GM19023 (cell line): Measurements from ENCODE around the gene OR52D1.

Experiments used
- ATAC-seq: cut with Tn5 transposase; IDR thresholded peaks from one replicate; pipeline ENCODE4 v1.9.1; 2021; ENCODE audit warnings: mild to moderate bottlenecking, moderate library complexity; ENCODE audit not compliant: unreplicated experiment

The OR52D1 gene

DNA sequence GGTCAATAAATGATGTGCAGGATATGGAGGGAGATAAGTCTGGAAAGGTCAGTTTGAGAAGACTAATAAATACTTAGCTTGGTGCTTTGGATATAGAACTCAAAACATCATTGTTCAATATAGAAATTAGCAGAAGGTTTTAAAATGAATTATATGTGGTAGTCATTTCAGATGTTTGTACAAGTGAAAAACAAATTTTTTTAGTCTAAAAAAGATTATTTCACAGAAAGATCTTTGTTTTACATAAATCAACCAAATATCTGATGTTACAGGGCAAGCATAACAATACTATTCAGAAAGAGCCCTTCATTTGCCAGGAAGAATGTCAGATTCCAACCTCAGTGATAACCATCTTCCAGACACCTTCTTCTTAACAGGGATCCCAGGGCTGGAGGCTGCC, at the start of gene OR52D1:
TSS of gene OR52D1 (plus strand) at position 301 of the 400 bp plus-strand sequence. CDS start at position 323, 22 bp downstream.
- no peak for ATAC-seq

DNA sequence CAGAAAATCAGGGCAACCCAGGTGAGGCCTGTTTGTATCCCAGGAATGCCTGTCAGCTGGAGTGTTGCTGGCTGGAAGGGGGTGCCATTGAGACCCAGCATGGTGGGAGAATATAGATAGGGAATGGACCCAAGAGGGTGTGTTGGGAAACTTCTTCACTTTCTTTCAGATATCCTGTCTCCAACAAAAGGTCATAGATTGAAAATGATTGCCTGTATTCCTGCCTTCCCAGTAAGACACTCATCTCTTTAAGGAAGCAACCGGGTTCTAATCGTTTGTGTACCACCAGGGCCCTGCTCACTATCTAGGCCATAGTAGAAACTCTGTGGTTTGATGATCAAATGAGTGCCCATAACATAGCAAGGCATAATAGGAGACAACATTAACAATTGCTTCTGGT, 47.1 kb upstream of the OR52D1 start, which contains the start of gene OR51I1:
TSS of gene OR51I1 (minus strand) at position 101 of the 400 bp plus-strand sequence. CDS start at position 101, 0 bp downstream.
- ATAC-seq: no peak

DNA sequence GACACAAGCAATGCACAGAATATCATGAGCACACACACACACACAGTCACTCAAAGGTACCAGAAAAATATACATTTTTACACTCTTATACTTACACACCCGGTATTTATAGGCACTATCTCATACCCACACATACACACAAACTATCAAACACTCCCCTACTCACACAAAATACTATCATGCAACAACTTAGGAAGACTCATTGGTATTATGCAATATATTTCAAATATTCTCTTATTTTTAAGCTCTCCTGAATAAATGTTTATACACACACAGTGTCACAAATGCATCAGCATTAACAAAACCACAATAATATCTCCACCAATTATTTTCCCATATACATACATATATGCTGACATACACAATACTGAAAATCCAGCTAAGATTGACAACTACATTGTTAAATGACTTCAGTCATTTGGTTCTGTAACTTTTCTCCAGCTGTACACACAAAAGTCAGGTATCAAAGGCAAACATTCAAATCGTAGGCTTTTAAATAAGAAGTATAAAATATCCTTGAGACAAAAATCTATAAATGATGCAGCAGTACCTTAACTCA, 44.6 kb upstream of the OR52D1 start:
- ATAC-seq: no peak

DNA sequence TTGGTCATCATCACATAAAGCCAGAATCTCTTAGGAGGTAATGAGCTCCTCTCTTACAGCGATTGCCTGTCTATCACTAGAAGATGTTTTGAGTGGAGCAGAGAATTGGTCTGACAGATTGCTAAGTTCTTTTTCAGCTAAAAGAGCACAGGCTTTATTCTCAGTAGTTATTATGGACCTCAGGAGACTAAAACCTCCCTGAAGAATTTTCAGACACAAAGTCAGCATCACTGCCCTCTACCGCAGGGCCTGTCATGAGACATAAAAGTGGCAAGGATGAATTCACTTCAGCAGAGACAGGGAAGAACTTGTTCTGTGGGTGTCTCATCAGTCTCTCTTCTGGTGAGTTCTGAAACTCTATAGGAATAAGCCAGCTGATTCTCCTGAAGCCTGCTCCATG, 39.5 kb upstream of the OR52D1 start, which contains the start of gene OR51I2:
TSS of gene OR51I2 (plus strand) at position 301 of the 400 bp plus-strand sequence. CDS start 4,166 bp downstream, outside the sequence.
- ATAC-seq: no peak

DNA sequence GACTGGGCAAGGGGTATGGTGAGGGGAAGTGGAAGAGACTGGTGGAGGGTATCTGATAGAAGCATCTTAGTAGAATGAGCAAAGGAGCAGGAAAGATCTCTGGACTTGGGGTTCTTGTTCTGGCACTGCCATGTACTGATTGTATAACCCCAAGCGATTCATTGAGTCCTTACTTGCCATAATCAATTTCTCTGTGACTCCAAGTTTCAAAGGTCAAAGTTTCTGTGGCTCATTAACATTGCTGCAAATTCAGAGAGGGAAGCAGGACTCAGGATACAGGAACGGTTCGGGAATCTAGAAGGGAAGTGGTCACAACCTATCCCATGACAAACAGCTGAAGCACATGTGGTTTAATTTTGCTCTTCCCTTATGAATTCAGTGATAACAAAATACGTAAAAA, 39.1 kb upstream of the OR52D1 start:
- ATAC-seq: no peak

DNA sequence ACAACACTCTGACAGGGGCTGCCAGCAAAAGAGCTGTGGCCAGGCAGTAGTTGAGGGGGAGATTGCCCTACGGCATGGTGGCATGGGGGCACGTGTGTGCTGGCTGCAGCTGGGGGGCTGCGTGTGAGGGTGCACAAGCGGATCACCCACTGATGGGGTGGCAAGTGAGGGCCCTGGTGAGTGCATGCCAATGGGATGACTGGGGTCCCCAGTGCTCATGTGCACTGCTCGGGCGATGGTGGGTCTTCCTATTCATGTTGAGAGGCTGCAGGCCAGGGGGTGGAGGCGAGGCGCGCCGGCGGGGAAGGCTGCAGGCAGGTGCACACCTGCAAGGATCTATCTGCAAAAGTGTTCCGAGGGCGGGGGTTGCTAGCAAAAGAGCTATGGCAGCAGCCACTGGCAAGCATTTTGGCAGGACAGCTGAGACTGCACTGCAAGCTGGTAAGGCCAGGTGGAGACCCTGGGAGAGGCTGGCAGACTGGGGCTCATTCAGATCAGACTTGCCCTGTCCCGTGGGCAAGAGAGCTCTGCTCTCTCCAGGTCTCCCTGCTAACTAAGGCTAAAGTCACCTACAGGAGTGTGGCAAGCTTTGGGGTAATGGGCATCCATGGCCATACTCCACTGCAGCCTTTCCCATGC, 27.4 kb upstream of the OR52D1 start:
- ATAC-seq: no peak

DNA sequence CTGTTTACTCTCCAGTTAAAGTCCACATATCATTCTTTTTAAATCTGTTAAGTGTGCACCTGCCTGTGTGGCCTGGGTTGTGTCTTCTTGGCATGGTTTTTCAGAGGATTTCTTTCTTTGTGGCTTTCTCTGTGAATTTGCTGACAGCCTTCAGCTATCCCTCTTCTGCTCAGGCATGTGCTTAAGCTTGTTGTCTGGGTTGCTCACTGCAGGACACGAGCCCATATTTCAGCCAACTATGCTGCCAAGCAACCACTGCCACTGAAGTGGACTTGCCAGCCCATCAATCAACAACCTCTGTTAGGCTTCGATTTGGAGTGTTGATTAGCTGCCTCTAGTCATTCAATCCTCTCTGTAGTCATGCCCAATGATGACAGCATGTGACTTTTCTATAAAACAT, 21.0 kb upstream of the OR52D1 start:
- no peak for ATAC-seq

DNA sequence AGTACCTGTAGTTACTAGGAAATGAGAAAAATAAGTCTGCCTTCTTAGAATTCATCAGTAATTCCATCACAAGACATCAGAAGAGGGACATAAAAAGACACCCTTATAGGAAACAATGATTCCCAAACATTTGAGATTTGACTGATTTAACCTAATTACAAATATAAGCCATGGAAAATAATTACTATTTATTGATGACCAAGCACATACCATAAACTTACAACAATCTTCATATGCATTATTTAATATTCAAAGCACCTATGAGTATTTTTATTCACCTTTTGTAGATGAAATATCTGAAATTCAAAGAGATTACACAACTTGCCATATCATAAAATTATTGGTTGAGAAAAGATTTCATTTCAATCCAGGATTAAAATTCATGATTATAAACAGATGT, 14.6 kb upstream of the OR52D1 start:
- ATAC-seq: no peak

DNA sequence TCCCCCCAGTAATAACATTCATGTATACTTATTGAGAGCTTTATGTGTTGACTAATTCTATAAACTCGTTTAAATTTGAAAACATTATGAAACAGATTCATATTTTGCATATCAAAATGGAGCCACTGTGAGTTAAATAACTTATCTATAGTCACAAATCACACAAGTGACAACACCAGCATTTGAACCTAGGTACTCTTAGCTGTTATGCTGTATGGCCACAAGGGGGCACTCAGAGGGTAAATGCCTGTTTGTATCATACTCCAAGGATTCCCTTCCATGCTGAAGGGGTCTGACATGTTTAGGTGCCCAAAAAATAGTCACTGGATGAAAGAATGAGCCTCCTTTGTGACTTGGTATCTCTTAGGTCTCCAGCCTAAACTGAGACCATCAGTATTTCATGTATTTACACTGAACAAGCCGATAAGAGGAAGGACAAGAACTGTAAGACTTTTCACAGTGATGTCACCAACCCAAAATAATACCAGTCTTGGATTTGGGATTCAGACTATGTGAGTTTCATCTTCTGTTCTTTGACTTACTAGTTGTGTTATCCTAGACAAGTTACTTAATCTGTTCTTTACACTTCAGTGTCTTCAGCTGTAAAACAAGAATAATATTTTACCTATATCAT, 12.2 kb upstream of the OR52D1 start:
- no peak for ATAC-seq

DNA sequence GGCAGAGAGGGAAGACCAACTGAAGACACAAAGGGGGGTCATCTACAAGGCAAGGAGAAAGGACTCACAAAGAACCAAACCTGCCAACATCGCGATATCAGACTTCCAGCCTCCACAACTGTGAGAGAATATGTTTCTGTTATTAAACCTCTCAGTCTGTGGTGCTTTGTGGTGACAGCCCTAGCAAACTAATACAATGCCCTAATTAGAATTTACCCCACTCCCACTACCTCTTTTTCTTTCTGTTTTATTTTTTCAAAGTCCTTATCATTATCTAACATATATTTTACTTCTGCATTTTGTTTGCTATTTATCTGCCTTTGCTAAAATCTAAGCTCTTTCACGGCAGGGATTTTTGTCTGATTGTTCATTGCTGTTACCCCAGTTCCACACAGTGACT, 2.5 kb upstream of the OR52D1 start:
- no peak for ATAC-seq

DNA sequence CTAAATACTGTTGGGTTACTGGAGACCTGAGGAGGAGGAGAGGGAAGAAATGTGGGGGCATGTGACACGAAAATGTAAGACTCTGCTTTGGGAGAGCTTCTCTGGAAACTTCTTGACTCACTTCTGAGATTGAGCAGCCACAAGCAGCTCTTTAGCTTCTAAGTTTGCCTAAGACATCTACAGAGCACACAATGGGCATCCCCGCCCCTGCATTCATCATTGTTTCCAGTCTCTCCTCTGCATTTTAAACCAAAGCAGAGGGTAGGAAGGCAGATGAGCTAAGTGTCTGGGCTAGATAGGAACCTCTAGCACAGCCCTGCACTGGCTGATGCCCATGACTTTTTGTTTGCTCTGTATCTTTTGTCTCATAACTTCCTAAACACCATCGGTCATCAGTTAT, 2.1 kb upstream of the OR52D1 start:
- no peak for ATAC-seq

DNA sequence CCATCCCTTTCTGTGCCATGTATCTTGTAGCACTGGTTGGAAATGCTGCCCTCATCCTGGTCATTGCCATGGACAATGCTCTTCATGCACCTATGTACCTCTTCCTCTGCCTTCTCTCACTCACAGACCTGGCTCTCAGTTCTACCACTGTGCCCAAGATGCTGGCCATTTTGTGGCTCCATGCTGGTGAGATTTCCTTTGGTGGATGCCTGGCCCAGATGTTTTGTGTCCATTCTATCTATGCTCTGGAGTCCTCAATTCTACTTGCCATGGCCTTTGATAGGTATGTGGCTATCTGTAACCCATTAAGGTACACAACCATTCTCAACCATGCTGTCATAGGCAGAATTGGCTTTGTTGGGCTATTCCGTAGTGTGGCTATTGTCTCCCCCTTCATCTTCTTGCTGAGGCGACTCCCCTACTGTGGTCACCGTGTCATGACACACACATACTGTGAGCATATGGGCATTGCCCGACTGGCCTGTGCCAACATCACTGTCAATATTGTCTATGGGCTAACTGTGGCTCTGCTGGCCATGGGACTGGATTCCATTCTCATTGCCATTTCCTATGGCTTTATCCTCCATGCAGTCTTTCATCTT, 414 bp downstream of the OR52D1 start:
- ATAC-seq: no peak

DNA sequence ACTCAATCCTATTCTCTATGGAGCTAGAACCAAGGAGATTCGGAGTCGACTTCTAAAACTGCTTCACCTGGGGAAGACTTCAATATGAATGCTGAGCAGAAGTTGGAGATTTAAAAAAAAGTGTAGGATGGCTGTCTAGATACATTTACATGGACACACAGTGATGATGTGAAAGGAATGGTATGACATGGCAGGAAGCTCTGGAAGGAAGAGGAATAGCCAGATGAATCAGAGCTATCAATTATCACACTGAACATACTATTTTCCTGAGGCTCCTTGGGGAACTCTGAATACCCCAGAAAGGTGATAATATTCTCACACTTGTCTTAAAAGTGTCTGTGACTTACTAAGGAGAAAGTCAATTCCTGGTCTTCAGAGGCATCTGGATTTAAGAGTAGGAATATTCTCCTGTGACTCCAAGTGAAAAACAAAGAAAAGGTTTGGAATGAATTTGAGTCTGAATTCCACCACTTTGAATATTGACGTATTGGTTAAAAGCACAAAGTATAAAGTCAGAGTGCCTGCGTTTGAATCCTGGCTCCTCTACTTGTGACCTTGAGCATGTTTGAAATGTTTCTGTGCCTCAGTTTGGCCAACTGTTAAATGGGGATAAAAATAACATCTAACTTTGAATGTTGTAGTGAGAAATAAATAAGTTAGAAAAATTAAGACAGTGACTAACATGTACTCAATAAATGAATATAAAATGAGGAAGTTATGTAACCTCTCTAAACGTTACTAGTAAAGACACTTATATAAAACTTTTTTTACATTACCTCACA, 1.3 kb downstream of the OR52D1 start:
- ATAC-seq: no peak

DNA sequence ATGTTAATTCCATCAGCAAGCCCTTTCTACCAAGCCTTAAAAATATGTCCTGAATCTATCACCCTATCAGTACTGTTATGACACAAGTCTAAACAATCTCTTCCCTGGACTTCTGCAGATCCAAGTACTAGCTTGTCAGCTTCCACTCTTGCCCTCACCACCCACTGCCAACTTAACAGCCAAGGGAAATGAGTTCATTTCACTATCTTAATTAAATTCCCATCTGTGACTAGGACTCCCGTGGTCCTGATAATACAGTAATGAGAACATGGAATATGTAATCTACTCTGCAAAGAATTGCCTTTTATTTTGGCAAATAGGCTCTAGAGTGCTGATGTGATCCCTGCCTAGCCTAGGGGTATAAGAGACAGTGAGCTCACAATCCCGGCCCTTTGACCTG, 11.2 kb downstream of the OR52D1 start:
- ATAC-seq: no peak

DNA sequence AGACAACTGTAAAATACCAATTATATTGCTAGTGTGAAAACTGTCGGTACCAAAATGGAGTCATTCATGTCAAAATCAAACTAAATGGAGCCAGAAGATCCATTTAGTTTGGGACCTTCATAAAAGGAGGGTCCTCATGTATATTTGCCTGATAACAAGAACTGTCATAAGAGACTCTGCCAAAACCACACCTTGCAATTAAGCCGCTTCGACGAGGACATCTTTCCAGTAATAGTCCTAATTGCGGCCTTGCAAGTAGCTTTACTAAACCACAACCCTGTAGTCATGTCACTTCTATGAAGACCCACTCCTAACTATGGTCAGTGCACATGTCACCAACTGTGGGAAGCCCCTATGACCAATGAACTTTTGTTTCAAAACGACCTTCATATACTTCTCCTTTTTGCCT, 11.9 kb downstream of the OR52D1 start:
- ATAC-seq: no peak

DNA sequence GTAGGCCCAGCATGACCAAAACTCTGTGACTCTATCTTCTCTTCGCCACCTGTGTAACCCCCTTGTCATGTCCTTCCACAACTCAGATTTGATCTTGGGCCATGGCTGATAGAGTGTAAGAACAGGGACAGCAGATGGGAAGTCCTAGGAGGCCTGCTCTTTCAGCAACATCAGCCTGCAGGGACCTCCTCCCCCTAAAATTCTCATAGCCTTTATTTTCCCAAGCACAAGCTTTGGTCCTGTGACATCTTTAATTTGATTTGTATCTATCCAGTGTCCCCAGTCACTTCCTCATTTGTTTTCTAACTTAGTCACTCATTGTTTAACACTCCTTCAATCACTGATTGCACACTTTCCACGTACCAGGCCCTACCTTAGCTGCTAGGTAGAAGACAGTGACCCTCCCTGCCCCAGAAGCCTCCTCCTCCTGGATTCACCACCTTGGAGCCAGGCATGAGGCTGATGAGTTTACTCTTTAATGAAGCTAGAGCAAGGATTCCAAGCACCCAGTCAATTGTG, 16.0 kb downstream of the OR52D1 start:
- no peak for ATAC-seq

DNA sequence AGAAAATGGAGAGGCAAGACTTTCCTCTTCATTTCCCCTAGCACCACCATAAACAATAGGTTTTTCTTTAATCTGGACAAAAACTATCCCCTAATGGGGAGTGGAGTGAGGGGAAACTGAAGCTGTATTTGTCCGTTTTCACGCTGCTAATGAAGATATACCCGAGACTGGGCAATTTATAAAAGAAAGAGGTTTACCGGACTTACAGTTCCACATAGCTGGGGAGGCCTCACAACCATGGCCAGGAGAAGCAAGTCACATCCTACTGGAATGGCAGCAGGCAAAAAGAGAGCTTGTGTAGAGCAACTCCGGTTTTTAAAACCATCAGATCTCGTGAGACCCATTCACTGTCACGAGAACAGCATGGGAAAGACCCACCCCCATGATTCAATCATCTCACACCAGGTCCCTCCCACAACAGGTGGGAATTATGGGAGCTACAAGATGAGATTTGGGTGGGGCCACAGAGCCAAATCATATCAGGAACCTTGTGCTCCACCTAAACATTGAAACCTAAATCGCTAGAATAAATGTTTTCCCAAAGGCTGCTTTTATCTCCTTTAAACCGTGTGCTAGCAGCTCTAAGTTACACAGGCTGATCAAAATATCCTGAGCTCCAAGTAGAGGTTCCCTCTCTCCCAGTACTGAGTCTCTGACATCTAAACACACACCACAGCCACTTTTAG, 17.0 kb downstream of the OR52D1 start:
- no peak for ATAC-seq

DNA sequence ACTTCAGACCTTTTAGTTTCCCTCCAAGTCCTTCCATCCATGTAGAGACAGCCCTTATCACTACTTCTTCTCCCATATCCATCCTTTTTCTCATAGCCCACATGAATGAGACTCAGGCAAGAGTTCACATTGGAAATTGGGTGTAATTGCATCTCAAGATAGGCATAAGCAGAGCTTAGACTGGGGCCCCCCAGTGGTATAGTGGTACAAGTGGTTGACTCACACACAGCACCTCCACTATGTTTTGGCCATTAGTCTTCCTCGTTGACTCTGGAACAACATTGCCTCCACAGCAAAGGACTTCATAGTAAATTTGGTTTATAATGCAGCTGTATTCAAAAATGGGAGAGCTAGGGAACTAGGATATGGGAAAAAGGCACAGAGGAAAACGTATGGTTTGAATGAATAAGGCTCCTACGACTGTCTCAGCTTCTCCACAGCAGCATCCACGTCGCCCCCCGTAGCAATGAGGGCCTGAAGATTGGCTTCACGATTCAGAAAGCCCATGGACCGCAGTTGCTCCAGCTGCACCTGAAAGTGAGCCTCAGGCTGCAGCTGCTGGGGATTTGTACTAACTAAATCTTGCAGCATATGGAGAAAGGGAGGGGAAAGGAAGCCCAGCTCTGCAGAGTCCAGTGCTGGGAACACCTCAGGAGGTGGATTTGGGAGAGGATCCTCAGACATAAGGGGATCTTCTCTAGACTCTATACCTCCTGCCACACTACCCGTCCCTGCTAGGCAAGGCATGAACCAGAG, 18.9 kb downstream of the OR52D1 start:
- ATAC-seq: no peak

DNA sequence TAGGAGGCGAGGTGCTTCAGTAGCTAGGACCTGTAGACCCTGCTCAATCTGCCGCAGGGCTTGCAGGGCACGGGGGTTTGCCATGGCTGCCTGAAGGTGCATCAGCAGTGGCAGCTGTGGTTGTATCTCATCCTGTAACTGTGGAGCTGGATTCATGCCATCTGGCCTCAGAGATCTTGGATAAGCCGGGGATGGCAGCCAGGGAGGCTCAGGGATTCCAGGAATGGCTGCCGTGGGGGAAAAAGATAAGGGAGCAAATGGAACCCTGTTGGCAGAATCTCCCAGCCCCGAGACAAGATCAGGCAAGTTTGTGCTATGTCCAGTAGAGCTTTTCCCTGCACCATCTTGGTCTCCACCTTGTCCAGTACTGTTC, 19.4 kb downstream of the OR52D1 start:
- ATAC-seq: no peak

DNA sequence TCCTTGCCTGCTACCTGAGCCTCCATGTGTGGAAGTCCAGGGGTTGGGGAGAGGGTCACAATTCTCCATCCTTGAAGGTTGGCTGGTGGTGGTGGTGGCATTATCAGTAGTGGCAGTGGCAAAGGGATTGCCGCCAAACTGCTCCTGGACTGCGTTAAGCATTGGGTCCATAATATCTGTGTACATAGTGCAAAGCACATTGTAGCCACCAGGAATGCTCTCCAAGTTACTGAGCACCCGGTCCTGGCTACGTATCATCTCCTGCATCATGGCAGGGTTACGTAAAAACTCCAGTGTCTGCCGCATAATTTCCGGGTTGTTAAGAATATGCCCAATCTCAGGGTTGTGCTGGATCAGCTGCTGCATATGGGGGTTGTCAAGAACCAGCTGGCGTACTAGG, 20.1 kb downstream of the OR52D1 start:
- no peak for ATAC-seq
